SK-N-SH (cell line): ENCODE data around the gene GSG1L. TPM values are rescaled to one million over a fixed set of nuclear protein-coding genes. Genes with fewer than 3 reads are reported as not detected.

ENCODE experiments used
- CTCF ChIA-PET: fragments of 300-600, 350-600 bp; formaldehyde crosslinking; extraction: SDS; loops from one replicate; lab custom pipeline; 2021; lab: Yijun Ruan, JAX
- POLR2A ChIA-PET: fragments of 350-600 bp; sonication (Branson Sonifier 250); formaldehyde crosslinking; extraction: SDS; loops from one replicate; lab custom pipeline; 2020; ENCODE audit warnings: antibody characterized with exemption, inconsistent platforms; lab: Yijun Ruan, JAX
- DNase-seq: peaks from one replicate; pipeline ENCODE4 v3.0.0; 2012
- H2AFZ ChIP-seq: fragments of 200-600 bp; sonication (generic); 2 replicates; pipeline ENCODE4 v1.8.1; 2016; ENCODE audit warnings: antibody characterized with exemption, mild to moderate bottlenecking, low read depth
- H3F3A ChIP-seq: fragments of 200-600 bp; sonication (generic); replicated peaks from 2 replicates; pipeline ENCODE3; 2016; ENCODE audit warnings: antibody characterized with exemption, mild to moderate bottlenecking; ENCODE audit not compliant: insufficient read depth
- H3K27ac ChIP-seq, 2 experiments: fragments of 200-500 bp in 1 of 2; fragments of 200-600 bp in 1 of 2; sonication (Bioruptor generic) in 1 of 2; sonication (generic), shearing (Covaris generic) in 1 of 2; 2 replicates each; pipeline versions ENCODE4 v1.5.1 to v1.6.1; 2014 to 2016; ENCODE audit warnings: low read depth in 2 of 2, inconsistent platforms in 1 of 2, low read length in 1 of 2, mild to moderate bottlenecking in 1 of 2, mixed read lengths in 1 of 2
- H3K27me3 ChIP-seq: fragments of 200-600 bp; sonication (generic), shearing (Covaris generic); 2 replicates; pipeline ENCODE4 v1.6.1; 2016; ENCODE audit warnings: mixed run types; ENCODE audit not compliant: insufficient read depth
- H3K36me3 ChIP-seq, 2 experiments: fragments of 200-500 bp in 1 of 2; fragments of 200-600 bp in 1 of 2; sonication (Bioruptor generic) in 1 of 2; sonication (generic) in 1 of 2; replicated peaks in 1 of 2; 2 replicates each; pipeline versions ENCODE3 to v1.5.1; 2014 to 2016; ENCODE audit warnings: low read length in 1 of 2, mild to moderate bottlenecking in 1 of 2; ENCODE audit not compliant: insufficient read depth in 2 of 2, control insufficient read depth in 1 of 2
- H3K4me1 ChIP-seq, 2 experiments: fragments of 200-500 bp in 1 of 2; fragments of 200-600 bp in 1 of 2; sonication (Bioruptor generic) in 1 of 2; sonication (generic), shearing (Covaris generic) in 1 of 2; 2 replicates each; pipeline versions ENCODE4 v1.5.1 to v1.6.1; 2014 to 2016; ENCODE audit warnings: low read depth in 1 of 2, low read length in 1 of 2, mixed run types in 1 of 2; ENCODE audit not compliant: insufficient read depth in 2 of 2, control insufficient read depth in 1 of 2
- H3K4me2 ChIP-seq: fragments of 200-600 bp; sonication (generic), shearing (Covaris generic); 2 replicates; pipeline ENCODE4 v1.6.1; 2017; ENCODE audit warnings: mixed run types
- H3K4me3 ChIP-seq, 2 experiments: fragments of 200-500 bp in 1 of 2; fragments of 200-600 bp in 1 of 2; sonication (Bioruptor generic) in 1 of 2; sonication (generic), shearing (Covaris generic) in 1 of 2; 2 replicates each; pipeline versions ENCODE4 v1.5.1 to v1.8.1; 2014 to 2016; ENCODE audit warnings: low read depth in 2 of 2, inconsistent platforms in 1 of 2, low read length in 1 of 2, mild to moderate bottlenecking in 1 of 2, mixed read lengths in 1 of 2, moderate library complexity in 1 of 2
- H3K79me2 ChIP-seq: fragments of 200-600 bp; sonication (generic); 2 replicates; pipeline ENCODE4 v1.8.1; 2017; ENCODE audit warnings: mild to moderate bottlenecking; ENCODE audit not compliant: insufficient read depth
- H3K9ac ChIP-seq: fragments of 200-600 bp; sonication (generic); 2 replicates; pipeline ENCODE4 v1.6.1; 2017; ENCODE audit warnings: mixed run types
- H3K9me2 ChIP-seq: fragments of 200-600 bp; sonication (generic); 2 replicates; pipeline ENCODE4 v1.6.1; 2017; ENCODE audit warnings: mixed run types
- H3K9me3 ChIP-seq: fragments of 200-600 bp; sonication (generic); 2 replicates; pipeline ENCODE4 v1.6.1; 2017; ENCODE audit warnings: mixed run types, mild to moderate bottlenecking, moderate library complexity
- H4K20me1 ChIP-seq: fragments of 200-600 bp; sonication (generic); 2 replicates; pipeline ENCODE4 v1.6.1; 2017; ENCODE audit warnings: mild to moderate bottlenecking, mixed run types; ENCODE audit not compliant: insufficient read depth
- CHD2 ChIP-seq: fragments of 150-350 bp; IDR thresholded peaks from 2 replicates; pipeline ENCODE4 v1.6.1; 2018; ENCODE audit warnings: low read length; ENCODE audit not compliant: partially characterized antibody
- ELF1 ChIP-seq: IDR thresholded peaks from 2 replicates; pipeline ENCODE4 v1.4.0; 2012
- FOSL2 ChIP-seq: IDR thresholded peaks from 2 replicates; pipeline ENCODE4 v1.4.0; 2012; ENCODE audit warnings: low read depth, mild to moderate bottlenecking, moderate library complexity, borderline replicate concordance
- FOXM1 ChIP-seq: IDR thresholded peaks from 2 replicates; pipeline ENCODE4 v1.4.0; 2012; ENCODE audit warnings: low read depth, mild to moderate bottlenecking
- GABPA ChIP-seq: IDR thresholded peaks from 2 replicates; pipeline ENCODE4 v1.4.0; 2012; ENCODE audit warnings: low read depth, mild to moderate bottlenecking
- MEF2A ChIP-seq: IDR thresholded peaks from 2 replicates; pipeline ENCODE4 v1.4.0; 2012; ENCODE audit warnings: low read depth, borderline replicate concordance
- MXI1 ChIP-seq: IDR thresholded peaks from 2 replicates; pipeline ENCODE4 v1.6.1; 2012; ENCODE audit warnings: mild to moderate bottlenecking, low read depth, low read length, improper control_type of control experiment
- RAD21 ChIP-seq: IDR thresholded peaks from 2 replicates; pipeline ENCODE4 v1.6.1; 2012; ENCODE audit warnings: mild to moderate bottlenecking, low read length
- RFX5 ChIP-seq: IDR thresholded peaks from 2 replicates; pipeline ENCODE4 v1.6.1; 2012; ENCODE audit warnings: mild to moderate bottlenecking, improper control_type of control experiment, low read length
- RXRA ChIP-seq: IDR thresholded peaks from 2 replicates; pipeline ENCODE4 v1.4.0; 2012; ENCODE audit warnings: low read depth, mild to moderate bottlenecking, borderline replicate concordance
- SMC3 ChIP-seq: IDR thresholded peaks from 2 replicates; pipeline ENCODE4 v1.6.1; 2012; ENCODE audit warnings: low read depth, low read length, improper control_type of control experiment
- TEAD4 ChIP-seq: IDR thresholded peaks from 2 replicates; pipeline ENCODE4 v1.4.0; 2012; ENCODE audit warnings: mild to moderate bottlenecking, borderline replicate concordance; ENCODE audit not compliant: insufficient read depth
- YY1 ChIP-seq: IDR thresholded peaks from 2 replicates; pipeline ENCODE4 v1.4.0; 2012; ENCODE audit warnings: low read depth, mild to moderate bottlenecking
- WGBS: methylation state at CpG from one replicate; pipeline ENCODE4 v1.1.6; 2017; ENCODE audit warnings: low lambda C conversion rate; 5-methylcytosine and 5-hydroxymethylcytosine counted together
- polyA plus RNA-seq, 3 experiments: library from polyadenylated mRNA; depleted of rRNA; stranded (reverse); fragments of >200 nt; gene quantifications; 2 replicates each; pipeline ENCODE4 v1.2.3, GENCODE V29; 2012
- TF ChIP-seq, protein P1 (sequence below): fragments of 200-600 bp; sonication (generic); IDR thresholded peaks from 2 replicates; pipeline ENCODE4 v1.6.1; 2017; ENCODE audit warnings: antibody characterized with exemption, mild to moderate bottlenecking, moderate library complexity
- TF ChIP-seq, protein P2 (sequence below): IDR thresholded peaks from 2 replicates; pipeline ENCODE4 v1.4.0; 2012; ENCODE audit warnings: low read depth, borderline replicate concordance
- TF ChIP-seq, protein P3 (sequence below): IDR thresholded peaks from 2 replicates; pipeline ENCODE4 v1.6.1; 2012; ENCODE audit warnings: mild to moderate bottlenecking, low read depth, low read length, moderate library complexity
- TF ChIP-seq, protein P4 (sequence below): IDR thresholded peaks from 2 replicates; pipeline ENCODE4 v1.4.0; 2012; ENCODE audit warnings: low read depth

Gene GSG1L
- polyA plus RNA-seq, 1 of the 3 experiments (the other 2 are of a cell fraction) = not detected

DNA sequence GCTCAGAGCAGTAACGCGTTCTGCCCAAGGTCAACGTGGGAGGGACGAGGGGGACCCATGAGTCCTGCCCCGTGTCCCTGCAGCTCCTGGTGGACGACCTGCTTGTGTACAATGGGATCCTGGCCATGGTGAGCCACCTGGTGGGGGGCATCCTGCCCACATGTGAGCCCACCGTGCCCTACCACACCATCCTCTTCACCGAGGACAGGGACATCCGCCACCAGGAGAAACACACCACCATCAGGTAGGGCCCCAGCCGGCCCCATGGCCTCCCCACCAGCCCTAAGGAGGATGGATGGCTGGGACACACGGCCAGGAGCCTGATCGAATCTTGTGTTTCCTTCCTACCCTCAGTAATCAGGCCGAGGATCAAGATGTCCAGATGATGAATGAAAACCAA lies 286.0 kb downstream of the GSG1L start:
- no peaks in the 10 kb centered on the region for H4K20me1 ChIP-seq
- 89% methylated on average over 4 of the region's 13 CpGs for WGBS
- H3F3A ChIP-seq = no peaks in the 10 kb centered on the region
- ChIA-PET POLR2A (no interaction called here), CTCF (interaction anchor here (0.8 to 7.9 kb wide), 2 partner anchors 195 to 294 kb away, joined by 3 to 67 read pairs; no protein-coding TSS in a partner anchor)
- no peaks in the 10 kb centered on the region for H3K27me3 ChIP-seq
- no peak overlapping the region for H3K4me2 ChIP-seq
- DNase-seq = no peak
- peaks cover 0 to 10% of the 10 kb centered on the region in 2 experiments for H3K36me3 ChIP-seq
- peaks cover 0 to 27% of the 10 kb centered on the region in 2 experiments; a peak in 1 of 4 replicates for H3K4me1 ChIP-seq
- no peak overlapping the region for H3K9ac ChIP-seq
- H3K79me2 ChIP-seq = no peaks in the 10 kb centered on the region
- H3K9me3 ChIP-seq = no peaks in the 10 kb centered on the region
- no peak overlapping the region for H3K27ac ChIP-seq
- no peaks in the 10 kb centered on the region for H3K9me2 ChIP-seq
- no peak overlapping the region for H2AFZ ChIP-seq
- no peak for TF ChIP-seq SMC3
- TF ChIP-seq FOSL2 = no peak
- TF ChIP-seq, protein P1, sequence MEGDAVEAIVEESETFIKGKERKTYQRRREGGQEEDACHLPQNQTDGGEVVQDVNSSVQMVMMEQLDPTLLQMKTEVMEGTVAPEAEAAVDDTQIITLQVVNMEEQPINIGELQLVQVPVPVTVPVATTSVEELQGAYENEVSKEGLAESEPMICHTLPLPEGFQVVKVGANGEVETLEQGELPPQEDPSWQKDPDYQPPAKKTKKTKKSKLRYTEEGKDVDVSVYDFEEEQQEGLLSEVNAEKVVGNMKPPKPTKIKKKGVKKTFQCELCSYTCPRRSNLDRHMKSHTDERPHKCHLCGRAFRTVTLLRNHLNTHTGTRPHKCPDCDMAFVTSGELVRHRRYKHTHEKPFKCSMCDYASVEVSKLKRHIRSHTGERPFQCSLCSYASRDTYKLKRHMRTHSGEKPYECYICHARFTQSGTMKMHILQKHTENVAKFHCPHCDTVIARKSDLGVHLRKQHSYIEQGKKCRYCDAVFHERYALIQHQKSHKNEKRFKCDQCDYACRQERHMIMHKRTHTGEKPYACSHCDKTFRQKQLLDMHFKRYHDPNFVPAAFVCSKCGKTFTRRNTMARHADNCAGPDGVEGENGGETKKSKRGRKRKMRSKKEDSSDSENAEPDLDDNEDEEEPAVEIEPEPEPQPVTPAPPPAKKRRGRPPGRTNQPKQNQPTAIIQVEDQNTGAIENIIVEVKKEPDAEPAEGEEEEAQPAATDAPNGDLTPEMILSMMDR = no peak
- no peak for TF ChIP-seq RFX5
- no peak for TF ChIP-seq GABPA
- no peak for TF ChIP-seq MXI1
- TF ChIP-seq YY1 = no peak
- no peak for TF ChIP-seq CHD2
- TF ChIP-seq TEAD4 = no peak
- no peak for TF ChIP-seq ELF1
- TF ChIP-seq, protein P2, sequence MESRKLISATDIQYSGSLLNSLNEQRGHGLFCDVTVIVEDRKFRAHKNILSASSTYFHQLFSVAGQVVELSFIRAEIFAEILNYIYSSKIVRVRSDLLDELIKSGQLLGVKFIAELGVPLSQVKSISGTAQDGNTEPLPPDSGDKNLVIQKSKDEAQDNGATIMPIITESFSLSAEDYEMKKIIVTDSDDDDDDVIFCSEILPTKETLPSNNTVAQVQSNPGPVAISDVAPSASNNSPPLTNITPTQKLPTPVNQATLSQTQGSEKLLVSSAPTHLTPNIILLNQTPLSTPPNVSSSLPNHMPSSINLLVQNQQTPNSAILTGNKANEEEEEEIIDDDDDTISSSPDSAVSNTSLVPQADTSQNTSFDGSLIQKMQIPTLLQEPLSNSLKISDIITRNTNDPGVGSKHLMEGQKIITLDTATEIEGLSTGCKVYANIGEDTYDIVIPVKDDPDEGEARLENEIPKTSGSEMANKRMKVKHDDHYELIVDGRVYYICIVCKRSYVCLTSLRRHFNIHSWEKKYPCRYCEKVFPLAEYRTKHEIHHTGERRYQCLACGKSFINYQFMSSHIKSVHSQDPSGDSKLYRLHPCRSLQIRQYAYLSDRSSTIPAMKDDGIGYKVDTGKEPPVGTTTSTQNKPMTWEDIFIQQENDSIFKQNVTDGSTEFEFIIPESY = no peak
- TF ChIP-seq RXRA = no peak
- TF ChIP-seq FOXM1 = no peak
- TF ChIP-seq, protein P3, sequence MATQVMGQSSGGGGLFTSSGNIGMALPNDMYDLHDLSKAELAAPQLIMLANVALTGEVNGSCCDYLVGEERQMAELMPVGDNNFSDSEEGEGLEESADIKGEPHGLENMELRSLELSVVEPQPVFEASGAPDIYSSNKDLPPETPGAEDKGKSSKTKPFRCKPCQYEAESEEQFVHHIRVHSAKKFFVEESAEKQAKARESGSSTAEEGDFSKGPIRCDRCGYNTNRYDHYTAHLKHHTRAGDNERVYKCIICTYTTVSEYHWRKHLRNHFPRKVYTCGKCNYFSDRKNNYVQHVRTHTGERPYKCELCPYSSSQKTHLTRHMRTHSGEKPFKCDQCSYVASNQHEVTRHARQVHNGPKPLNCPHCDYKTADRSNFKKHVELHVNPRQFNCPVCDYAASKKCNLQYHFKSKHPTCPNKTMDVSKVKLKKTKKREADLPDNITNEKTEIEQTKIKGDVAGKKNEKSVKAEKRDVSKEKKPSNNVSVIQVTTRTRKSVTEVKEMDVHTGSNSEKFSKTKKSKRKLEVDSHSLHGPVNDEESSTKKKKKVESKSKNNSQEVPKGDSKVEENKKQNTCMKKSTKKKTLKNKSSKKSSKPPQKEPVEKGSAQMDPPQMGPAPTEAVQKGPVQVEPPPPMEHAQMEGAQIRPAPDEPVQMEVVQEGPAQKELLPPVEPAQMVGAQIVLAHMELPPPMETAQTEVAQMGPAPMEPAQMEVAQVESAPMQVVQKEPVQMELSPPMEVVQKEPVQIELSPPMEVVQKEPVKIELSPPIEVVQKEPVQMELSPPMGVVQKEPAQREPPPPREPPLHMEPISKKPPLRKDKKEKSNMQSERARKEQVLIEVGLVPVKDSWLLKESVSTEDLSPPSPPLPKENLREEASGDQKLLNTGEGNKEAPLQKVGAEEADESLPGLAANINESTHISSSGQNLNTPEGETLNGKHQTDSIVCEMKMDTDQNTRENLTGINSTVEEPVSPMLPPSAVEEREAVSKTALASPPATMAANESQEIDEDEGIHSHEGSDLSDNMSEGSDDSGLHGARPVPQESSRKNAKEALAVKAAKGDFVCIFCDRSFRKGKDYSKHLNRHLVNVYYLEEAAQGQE = no peak
- TF ChIP-seq MEF2A = no peak
- TF ChIP-seq, protein P4, sequence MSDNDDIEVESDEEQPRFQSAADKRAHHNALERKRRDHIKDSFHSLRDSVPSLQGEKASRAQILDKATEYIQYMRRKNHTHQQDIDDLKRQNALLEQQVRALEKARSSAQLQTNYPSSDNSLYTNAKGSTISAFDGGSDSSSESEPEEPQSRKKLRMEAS = no peak
- no peak for TF ChIP-seq RAD21
- no peak overlapping the region for H3K4me3 ChIP-seq
